ENCODE measurements around the gene LRFN2. TPM values are rescaled to one million over a fixed set of nuclear protein-coding genes. Genes with fewer than 3 reads are reported as not detected.

Gene LRFN2
- total RNA-seq, 1 experiment from 2014 or later: not detected

DNA sequence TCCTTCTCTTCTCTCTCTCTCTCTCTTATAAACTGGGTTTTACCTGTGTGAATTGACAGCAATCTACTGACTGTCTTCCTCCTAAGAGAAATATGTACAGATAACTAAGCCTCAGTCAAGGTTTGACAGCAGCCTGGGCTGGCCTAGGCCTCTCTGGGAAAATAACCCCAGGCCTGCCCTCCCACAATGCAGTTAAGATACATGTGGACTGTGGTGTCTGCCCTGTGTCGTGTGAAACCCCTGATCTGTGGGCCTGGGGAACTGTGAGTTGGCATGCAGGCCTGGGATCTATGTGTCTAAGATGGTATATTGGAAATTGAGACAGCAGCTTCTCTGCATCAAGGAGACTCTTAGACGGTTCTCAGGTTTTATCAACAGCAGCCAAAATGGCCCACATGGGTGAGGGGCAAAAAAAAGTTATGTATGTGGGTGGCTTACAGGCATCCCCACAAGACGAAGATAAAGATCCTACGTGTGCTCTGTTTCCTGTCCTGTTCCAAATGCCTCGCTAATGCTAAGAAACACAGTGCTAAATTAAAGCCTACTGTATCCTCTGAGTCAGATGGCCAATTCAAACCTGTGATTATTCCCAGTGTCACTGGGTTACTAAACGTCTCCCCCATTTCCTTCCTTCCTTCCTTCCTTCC, 19.0 kb downstream of the LRFN2 start:
- POLR2A ChIA-PET: no interaction called here
- no peak overlapping the region for H3K4me3 ChIP-seq (ENCODE audit: low read depth, low read length)
- Mint-ChIP-seq H3K9me3 (ENCODE audit: unreplicated experiment) (no peaks in the 10 kb centered on the region), H3K4me1 (ENCODE audit: low read depth, unreplicated experiment) (no peaks in the 10 kb centered on the region), H3K36me3 (ENCODE audit: insufficient read depth, unreplicated experiment) (no peaks in the 10 kb centered on the region), H3K27ac (ENCODE audit: unreplicated experiment) (no peak overlapping the region), H3K4me3 (ENCODE audit: unreplicated experiment) (no peak overlapping the region), H3K27me3 (ENCODE audit: insufficient read depth, unreplicated experiment) (peaks cover 8% of the 10 kb centered on the region)
- H3K4me1 ChIP-seq: no peaks in the 10 kb centered on the region
- no peaks in the 10 kb centered on the region for H3K36me3 ChIP-seq (ENCODE audit: control insufficient read depth, insufficient read depth, low read length)
- CTCF ChIA-PET: no interaction called here
- no peaks in the 10 kb centered on the region for H3K27me3 ChIP-seq (replicated peaks; ENCODE audit: control insufficient read depth, insufficient read depth, low read length)
- TF ChIP-seq, protein P1, sequence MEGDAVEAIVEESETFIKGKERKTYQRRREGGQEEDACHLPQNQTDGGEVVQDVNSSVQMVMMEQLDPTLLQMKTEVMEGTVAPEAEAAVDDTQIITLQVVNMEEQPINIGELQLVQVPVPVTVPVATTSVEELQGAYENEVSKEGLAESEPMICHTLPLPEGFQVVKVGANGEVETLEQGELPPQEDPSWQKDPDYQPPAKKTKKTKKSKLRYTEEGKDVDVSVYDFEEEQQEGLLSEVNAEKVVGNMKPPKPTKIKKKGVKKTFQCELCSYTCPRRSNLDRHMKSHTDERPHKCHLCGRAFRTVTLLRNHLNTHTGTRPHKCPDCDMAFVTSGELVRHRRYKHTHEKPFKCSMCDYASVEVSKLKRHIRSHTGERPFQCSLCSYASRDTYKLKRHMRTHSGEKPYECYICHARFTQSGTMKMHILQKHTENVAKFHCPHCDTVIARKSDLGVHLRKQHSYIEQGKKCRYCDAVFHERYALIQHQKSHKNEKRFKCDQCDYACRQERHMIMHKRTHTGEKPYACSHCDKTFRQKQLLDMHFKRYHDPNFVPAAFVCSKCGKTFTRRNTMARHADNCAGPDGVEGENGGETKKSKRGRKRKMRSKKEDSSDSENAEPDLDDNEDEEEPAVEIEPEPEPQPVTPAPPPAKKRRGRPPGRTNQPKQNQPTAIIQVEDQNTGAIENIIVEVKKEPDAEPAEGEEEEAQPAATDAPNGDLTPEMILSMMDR (IDR thresholded peaks at IDR 0.05; ENCODE audit: insufficient read depth in 1 of 2, low read depth in 1 of 2, low read length in 1 of 2, severe bottlenecking in 1 of 2, unreplicated experiment in 1 of 2): no peak
- BruUV-seq (replicated peaks): no TSS peak
- intact Hi-C loops (cut with micrococcal nuclease; ENCODE audit: unreplicated experiment): no loop called here
- DNase-seq: no peak
- H3K9me3 ChIP-seq: no peaks in the 10 kb centered on the region

DNA sequence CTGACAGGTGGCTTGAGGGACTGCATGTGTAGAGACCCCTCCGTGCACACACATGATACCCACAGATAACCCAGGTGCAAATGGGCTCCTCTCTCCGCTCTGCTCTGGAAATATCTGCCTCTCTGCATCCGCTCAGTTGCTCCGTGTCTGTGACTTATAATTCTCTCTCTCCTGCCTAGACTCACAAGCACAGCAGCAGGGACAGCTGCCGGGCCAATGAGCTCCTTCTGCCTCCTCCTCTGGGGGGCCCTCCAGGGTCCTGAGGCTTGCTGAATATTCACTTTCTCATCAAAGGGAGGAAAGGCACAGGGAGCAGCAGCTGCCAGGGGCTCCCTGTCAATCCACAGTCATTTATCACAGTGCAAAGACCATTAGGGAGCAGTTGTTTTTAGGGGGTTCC, 24.1 kb downstream of the LRFN2 start:
- no peaks in the 10 kb centered on the region for H3K4me1 Mint-ChIP-seq (ENCODE audit: low read depth, unreplicated experiment)
- H3K9me3 ChIP-seq: no peaks in the 10 kb centered on the region
- no peak for DNase-seq
- H3K36me3 Mint-ChIP-seq (ENCODE audit: insufficient read depth, unreplicated experiment): no peaks in the 10 kb centered on the region
- intact Hi-C loops (cut with micrococcal nuclease; ENCODE audit: unreplicated experiment): no loop called here
- no peaks in the 10 kb centered on the region for H3K9me3 Mint-ChIP-seq (ENCODE audit: unreplicated experiment)
- no peaks in the 10 kb centered on the region for H3K36me3 ChIP-seq (ENCODE audit: control insufficient read depth, insufficient read depth, low read length)
- ChIA-PET POLR2A (no interaction called here), CTCF (no interaction called here)
- no peaks in the 10 kb centered on the region for H3K27me3 ChIP-seq (replicated peaks; ENCODE audit: control insufficient read depth, insufficient read depth, low read length)
- H3K27me3 Mint-ChIP-seq (ENCODE audit: insufficient read depth, unreplicated experiment): peaks cover 13% of the 10 kb centered on the region
- no peak overlapping the region for H3K4me3 ChIP-seq (ENCODE audit: low read depth, low read length)
- TF ChIP-seq, protein P1 (IDR thresholded peaks at IDR 0.05; ENCODE audit: insufficient read depth in 1 of 2, low read depth in 1 of 2, low read length in 1 of 2, severe bottlenecking in 1 of 2, unreplicated experiment in 1 of 2): no peak
- no TSS peak for BruUV-seq (replicated peaks)
- no peak overlapping the region for H3K4me3 Mint-ChIP-seq (ENCODE audit: unreplicated experiment)
- no peak overlapping the region for H3K27ac Mint-ChIP-seq (ENCODE audit: unreplicated experiment)
- H3K4me1 ChIP-seq: no peaks in the 10 kb centered on the region

DNA sequence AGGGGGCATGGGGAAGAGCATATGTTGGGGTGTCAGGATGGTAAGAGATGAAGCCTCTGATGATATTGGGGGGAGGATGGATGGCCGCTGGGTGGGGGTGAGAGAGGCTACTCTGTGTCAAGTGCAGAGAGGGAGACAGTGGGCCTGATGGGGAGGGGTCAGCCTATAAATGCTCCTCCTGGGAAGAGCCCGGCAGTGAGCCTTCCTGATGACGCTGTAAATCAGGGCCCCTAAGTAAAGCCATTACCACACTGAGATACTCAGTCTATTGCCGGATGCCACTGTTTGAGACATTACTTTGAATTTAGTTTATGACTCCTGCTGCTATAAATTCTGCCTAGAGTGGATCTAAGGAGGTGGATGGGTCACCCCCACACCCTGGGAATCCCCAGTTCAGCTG, 28.1 kb downstream of the LRFN2 start:
- H3K36me3 Mint-ChIP-seq (ENCODE audit: insufficient read depth, unreplicated experiment): no peaks in the 10 kb centered on the region
- Histone ChIP-seq H3K4me3 (ENCODE audit: low read depth, low read length) (no peak overlapping the region), H3K27me3 (replicated peaks; ENCODE audit: control insufficient read depth, insufficient read depth, low read length) (no peaks in the 10 kb centered on the region; the same call in none of the 2 replicates), H3K36me3 (ENCODE audit: control insufficient read depth, insufficient read depth, low read length) (no peaks in the 10 kb centered on the region), H3K9me3 (no peaks in the 10 kb centered on the region), H3K4me1 (no peaks in the 10 kb centered on the region)
- BruUV-seq (replicated peaks): no TSS peak
- H3K9me3 Mint-ChIP-seq (ENCODE audit: unreplicated experiment): no peaks in the 10 kb centered on the region
- TF ChIP-seq, protein P1 (IDR thresholded peaks at IDR 0.05; ENCODE audit: insufficient read depth in 1 of 2, low read depth in 1 of 2, low read length in 1 of 2, severe bottlenecking in 1 of 2, unreplicated experiment in 1 of 2): no peak
- H3K4me1 Mint-ChIP-seq (ENCODE audit: low read depth, unreplicated experiment): no peaks in the 10 kb centered on the region
- no peak for DNase-seq
- POLR2A ChIA-PET: no interaction called here
- intact Hi-C loops (cut with micrococcal nuclease; ENCODE audit: unreplicated experiment): no loop called here
- CTCF ChIA-PET: no interaction called here
- peaks cover 15% of the 10 kb centered on the region for H3K27me3 Mint-ChIP-seq (ENCODE audit: insufficient read depth, unreplicated experiment)
- H3K4me3 Mint-ChIP-seq (ENCODE audit: unreplicated experiment): no peak overlapping the region
- no peak overlapping the region for H3K27ac Mint-ChIP-seq (ENCODE audit: unreplicated experiment)

Data from Caco-2 (cell line).